Stimulated activated CD8-positive, alpha-beta memory T cell treated with anti-CD3 and anti-CD28 coated beads, Interleukin-12 subunit alpha, Interleukin-12 subunit beta, amount 100 ng/mL, for 4 hours (primary cell): Measurements from ENCODE around the gene WDFY4.

ENCODE experiments used
- DNase-seq: peaks from one replicate; pipeline ENCODE4 v3.0.0-alpha.2; 2020; ENCODE audit warnings: low read depth

The WDFY4 gene

GRCh38 chr10:48691812-48692528 lies 7.3 kb downstream of the WDFY4 start:
- no peak for DNase-seq

GRCh38 chr10:48692748-48693147 lies 8.1 kb downstream of the WDFY4 start:
- DNase-seq = no peak

- DNase-seq = no peak
These were observed 8.5 kb downstream of the WDFY4 start for GRCh38 chr10:48693206-48693605.

GRCh38 chr10:48694371-48695030 lies 9.8 kb downstream of the WDFY4 start:
- DNase-seq = no peak

GRCh38 chr10:48695636-48696534 lies 11.2 kb downstream of the WDFY4 start:
- no peak for DNase-seq

- DNase-seq = no peak
These were observed 11.8 kb downstream of the WDFY4 start for GRCh38 chr10:48696535-48696873.

- no peak for DNase-seq
These were observed 12.4 kb downstream of the WDFY4 start for GRCh38 chr10:48697091-48697490.

- no peak for DNase-seq
These were observed 13.4 kb downstream of the WDFY4 start for GRCh38 chr10:48697821-48698764.

GRCh38 chr10:48699011-48699627 lies 14.4 kb downstream of the WDFY4 start:
- DNase-seq = no peak

- no peak for DNase-seq
These were observed 15.4 kb downstream of the WDFY4 start for GRCh38 chr10:48700071-48700470.

- no peak for DNase-seq
These were observed 15.8 kb downstream of the WDFY4 start for GRCh38 chr10:48700493-48700892.

- no peak for DNase-seq
These were observed 16.6 kb downstream of the WDFY4 start for GRCh38 chr10:48701139-48701901.

GRCh38 chr10:48701941-48702340 lies 17.3 kb downstream of the WDFY4 start:
- no peak for DNase-seq

GRCh38 chr10:48703531-48704122 lies 19.0 kb downstream of the WDFY4 start:
- no peak for DNase-seq

- DNase-seq = no peak
These were observed 19.5 kb downstream of the WDFY4 start for GRCh38 chr10:48704156-48704555.

GRCh38 chr10:48705401-48705938 lies 20.8 kb downstream of the WDFY4 start:
- DNase-seq = no peak

GRCh38 chr10:48707472-48707871 lies 22.8 kb downstream of the WDFY4 start:
- no peak for DNase-seq

GRCh38 chr10:48708144-48708543 lies 23.5 kb downstream of the WDFY4 start:
- DNase-seq = no peak

GRCh38 chr10:48710647-48711275 lies 26.1 kb downstream of the WDFY4 start:
- no peak for DNase-seq
